ENCODE results near the gene CYP3A7.

CYP3A7 gene

GRCh38 chr7:99720800-99721595, 14.0 kb downstream of the CYP3A7 start:
- Histone ChIP-seq H4K20me1 (ENCODE audit: insufficient read depth, low read length) (no peaks in the 10 kb centered on the region), H3K4me1 (ENCODE audit: insufficient read depth, low read length, severe bottlenecking) (no peaks in the 10 kb centered on the region), H3K9me3 (ENCODE audit: low read length) (no peaks in the 10 kb centered on the region), H3K4me2 (ENCODE audit: low read length) (no peak overlapping the region), H3K4me3 (ENCODE audit: low read depth, low read length, poor library complexity, severe bottlenecking) (no peak overlapping the region), H3K36me3 (ENCODE audit: insufficient read depth, low read length) (no peaks in the 10 kb centered on the region), H3K79me2 (ENCODE audit: insufficient read depth, low read length) (no peaks in the 10 kb centered on the region), H3K9me2 (ENCODE audit: low read depth, low read length) (no peaks in the 10 kb centered on the region), H3K27me3 (ENCODE audit: insufficient read depth, low read length) (no peaks in the 10 kb centered on the region), H3K27ac (ENCODE audit: low read depth, low read length, poor library complexity, severe bottlenecking) (no peak overlapping the region), H3K9ac (ENCODE audit: low read length) (no peak overlapping the region), H2AFZ (ENCODE audit: low read length) (no peak overlapping the region), H3F3A (ENCODE audit: insufficient read depth, low read length) (no peaks in the 10 kb centered on the region)
- TF ChIP-seq EZH2 (IDR thresholded peaks at IDR 0.05; ENCODE audit: borderline replicate concordance, low read length) (no peak), CTCF (IDR thresholded peaks at IDR 0.05; ENCODE audit: low read length) (no peak)

- Histone ChIP-seq H3K4me3 (ENCODE audit: low read depth, low read length, poor library complexity, severe bottlenecking) (no peak overlapping the region), H3K27ac (ENCODE audit: low read depth, low read length, poor library complexity, severe bottlenecking) (no peak overlapping the region), H3K4me1 (ENCODE audit: insufficient read depth, low read length, severe bottlenecking) (no peaks in the 10 kb centered on the region), H3K9me3 (ENCODE audit: low read length) (no peaks in the 10 kb centered on the region), H3K9ac (ENCODE audit: low read length) (no peak overlapping the region), H3K4me2 (ENCODE audit: low read length) (no peak overlapping the region), H3K9me2 (ENCODE audit: low read depth, low read length) (no peaks in the 10 kb centered on the region), H3K36me3 (ENCODE audit: insufficient read depth, low read length) (no peaks in the 10 kb centered on the region), H3K79me2 (ENCODE audit: insufficient read depth, low read length) (no peaks in the 10 kb centered on the region), H3F3A (ENCODE audit: insufficient read depth, low read length) (no peaks in the 10 kb centered on the region), H2AFZ (ENCODE audit: low read length) (no peak overlapping the region), H4K20me1 (ENCODE audit: insufficient read depth, low read length) (no peaks in the 10 kb centered on the region), H3K27me3 (ENCODE audit: insufficient read depth, low read length) (no peaks in the 10 kb centered on the region; the same call in 1 of the 2 replicates)
- TF ChIP-seq CTCF (IDR thresholded peaks at IDR 0.05; ENCODE audit: low read length) (no peak), EZH2 (IDR thresholded peaks at IDR 0.05; ENCODE audit: borderline replicate concordance, low read length) (no peak)
These were observed 14.8 kb downstream of the CYP3A7 start for GRCh38 chr7:99719996-99720769.

DNA sequence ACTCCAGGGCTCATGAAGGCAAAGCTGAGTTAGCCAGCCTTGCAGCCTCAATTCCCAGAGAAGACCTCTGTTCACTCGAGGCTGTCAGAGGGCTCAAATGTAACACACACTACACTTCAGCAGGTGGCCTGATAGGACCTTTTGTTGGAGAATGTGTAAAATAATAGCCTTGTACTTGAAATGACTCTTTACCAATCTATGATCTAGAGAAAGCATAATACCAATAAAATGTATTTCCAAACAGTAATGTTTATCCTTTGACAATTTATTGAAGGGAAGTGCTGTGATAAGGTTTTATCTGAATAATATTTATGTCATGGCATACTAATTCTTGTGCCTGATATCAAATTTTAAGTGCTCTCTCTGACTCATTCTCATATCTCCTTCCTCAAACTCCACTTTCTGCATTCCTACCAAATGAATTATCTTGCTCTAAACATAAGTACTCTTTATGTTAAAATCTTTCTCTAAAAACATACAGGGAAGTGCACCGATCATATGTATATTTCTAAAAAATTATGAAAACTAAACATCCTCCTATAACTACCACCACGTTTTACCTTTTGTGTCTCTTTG, 20.9 kb downstream of the CYP3A7 start:
- no peaks in the 10 kb centered on the region for H3F3A ChIP-seq (ENCODE audit: insufficient read depth, low read length)
- no peak overlapping the region for H3K27ac ChIP-seq (ENCODE audit: low read depth, low read length, poor library complexity, severe bottlenecking)
- H3K4me3 ChIP-seq (ENCODE audit: low read depth, low read length, poor library complexity, severe bottlenecking), result no peak overlapping the region

More for the DNA sequence above, 20.9 kb downstream of the CYP3A7 start:
- Histone ChIP-seq H4K20me1 (ENCODE audit: insufficient read depth, low read length) (no peaks in the 10 kb centered on the region), H2AFZ (ENCODE audit: low read length) (no peak overlapping the region), H3K9me3 (ENCODE audit: low read length) (0 out of 2 replicates have a peak, but pooled peaks cover 3% of the 10 kb centered on the region), H3K9me2 (ENCODE audit: low read depth, low read length) (no peaks in the 10 kb centered on the region), H3K9ac (ENCODE audit: low read length) (no peak overlapping the region), H3K79me2 (ENCODE audit: insufficient read depth, low read length) (no peaks in the 10 kb centered on the region), H3K27me3 (ENCODE audit: insufficient read depth, low read length) (no peaks in the 10 kb centered on the region; the same call in 1 of the 2 replicates), H3K4me1 (ENCODE audit: insufficient read depth, low read length, severe bottlenecking) (no peaks in the 10 kb centered on the region), H3K36me3 (ENCODE audit: insufficient read depth, low read length) (no peaks in the 10 kb centered on the region), H3K4me2 (ENCODE audit: low read length) (no peak overlapping the region)
- TF ChIP-seq CTCF (IDR thresholded peaks at IDR 0.05; ENCODE audit: low read length), result no peak
- no peak for TF ChIP-seq EZH2 (IDR thresholded peaks at IDR 0.05; ENCODE audit: borderline replicate concordance, low read length)
